ENCODE measurements around the gene USP16.
"Not testable (repeated sequence)": the region's sequence is repeated elsewhere in the genome, so short reads cannot be mapped to it uniquely, and the experiment has no call there.

DNA sequence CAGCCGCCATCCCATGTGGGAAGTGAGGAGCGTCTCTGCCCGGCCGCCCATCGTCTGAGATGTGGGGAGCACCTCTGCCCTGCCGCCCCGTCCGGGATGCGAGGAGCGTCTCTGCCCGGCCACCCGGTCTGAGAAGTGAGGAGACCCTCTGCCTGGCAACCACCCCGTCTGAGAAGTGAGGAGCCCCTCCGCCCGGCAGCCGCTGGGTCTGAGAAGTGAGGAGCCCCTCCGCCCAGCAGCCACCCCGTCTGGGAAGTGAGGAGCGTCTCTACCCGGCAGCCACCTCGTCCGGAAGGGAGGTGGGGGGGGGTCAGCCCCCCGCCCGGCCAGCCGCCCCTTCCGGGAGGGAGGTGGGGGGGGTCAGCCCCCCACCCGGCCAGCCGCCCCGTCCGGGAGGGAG lies 13.2 kb upstream of the USP16 start:
- TF ChIP-seq, protein P1, sequence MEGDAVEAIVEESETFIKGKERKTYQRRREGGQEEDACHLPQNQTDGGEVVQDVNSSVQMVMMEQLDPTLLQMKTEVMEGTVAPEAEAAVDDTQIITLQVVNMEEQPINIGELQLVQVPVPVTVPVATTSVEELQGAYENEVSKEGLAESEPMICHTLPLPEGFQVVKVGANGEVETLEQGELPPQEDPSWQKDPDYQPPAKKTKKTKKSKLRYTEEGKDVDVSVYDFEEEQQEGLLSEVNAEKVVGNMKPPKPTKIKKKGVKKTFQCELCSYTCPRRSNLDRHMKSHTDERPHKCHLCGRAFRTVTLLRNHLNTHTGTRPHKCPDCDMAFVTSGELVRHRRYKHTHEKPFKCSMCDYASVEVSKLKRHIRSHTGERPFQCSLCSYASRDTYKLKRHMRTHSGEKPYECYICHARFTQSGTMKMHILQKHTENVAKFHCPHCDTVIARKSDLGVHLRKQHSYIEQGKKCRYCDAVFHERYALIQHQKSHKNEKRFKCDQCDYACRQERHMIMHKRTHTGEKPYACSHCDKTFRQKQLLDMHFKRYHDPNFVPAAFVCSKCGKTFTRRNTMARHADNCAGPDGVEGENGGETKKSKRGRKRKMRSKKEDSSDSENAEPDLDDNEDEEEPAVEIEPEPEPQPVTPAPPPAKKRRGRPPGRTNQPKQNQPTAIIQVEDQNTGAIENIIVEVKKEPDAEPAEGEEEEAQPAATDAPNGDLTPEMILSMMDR (IDR thresholded peaks at IDR 0.05; ENCODE audit: low read depth, low read length): not testable (repeated sequence)
- not testable (repeated sequence) for TF ChIP-seq EZH2phosphoT487 (IDR thresholded peaks at IDR 0.05; ENCODE audit: low read depth)

All from OCI-LY3 (cell line).